HCT116 (cell line): ENCODE results near the gene TCP11. TPM values are rescaled to one million over a fixed set of nuclear protein-coding genes. Genes with fewer than 3 reads are reported as not detected.

Experiments used
- ATAC-seq: fragments of 200-7000 bp; cut with Tn5 transposase; 2 replicates; pipeline ENCODE4 v1.9.1; 2020; ENCODE audit warnings: mild to moderate bottlenecking, moderate library complexity
- BruUV-seq: library from RNA; stranded (reverse); fragments of 400-500 nt; replicated peaks from 2 replicates; lab custom pipeline; 2021; lab: Mats Ljungman, UMichigan
- CTCF ChIA-PET: fragments of 300-600 bp; sonication (Branson Sonifier 250); formaldehyde crosslinking; loops from one replicate; lab custom pipeline; 2021; ENCODE audit warnings: antibody characterized with exemption; lab: Charles Lee
- POLR2A ChIA-PET: fragments of 300-600, 350-600 bp; sonication (Branson Sonifier 250); formaldehyde crosslinking; loops from one replicate; lab custom pipeline; 2021; ENCODE audit warnings: antibody characterized with exemption; lab: Charles Lee
- RAD21 ChIA-PET, 2 experiments: fragments of 300-600 bp; sonication (Branson Sonifier 250); formaldehyde crosslinking; loops; one replicate each; lab custom pipeline; 2023; ENCODE audit warnings: low total read pairs in 2 of 2; ENCODE audit not compliant: uncharacterized antibody in 2 of 2, unreplicated experiment in 2 of 2, low non-redundant PET in 1 of 2; lab: Charles Lee
- DNase-seq: peaks from one replicate; pipeline ENCODE4 v3.0.0-alpha.2; 2010; ENCODE audit warnings: low read depth, low spot score
- H2AFZ ChIP-seq: fragments of 200-600 bp; shearing (Covaris generic), sonication (generic); 2 replicates; pipeline ENCODE4 v1.6.1; 2017; ENCODE audit warnings: low read depth, mixed run types, mixed read lengths, antibody characterized with exemption, low read length; ENCODE audit not compliant: poor library complexity, severe bottlenecking
- H3K27ac ChIP-seq: 2 replicates; pipeline ENCODE4 v1.5.1; 2012; ENCODE audit warnings: low read depth, low read length
- H3K27me3 ChIP-seq: fragments of 200-600 bp; sonication (generic); 2 replicates; pipeline ENCODE4 v1.6.1; 2016; ENCODE audit warnings: mixed run types, low read length, mixed read lengths; ENCODE audit not compliant: insufficient read depth
- H3K36me3 ChIP-seq, 2 experiments: fragments of 200-500 bp in 1 of 2; fragments of 200-600 bp in 1 of 2; sonication (Bioruptor generic) in 1 of 2; sonication (generic) in 1 of 2; 2 replicates each; pipeline versions ENCODE4 v1.5.1 to v1.6.1; 2014 to 2016; ENCODE audit warnings: low read length in 2 of 2, inconsistent platforms in 1 of 2, mixed read lengths in 1 of 2, mixed run types in 1 of 2; ENCODE audit not compliant: insufficient read depth in 2 of 2, control insufficient read depth in 1 of 2
- H3K4me1 ChIP-seq, 2 experiments: fragments of 200-600 bp in 1 of 2; sonication (generic) in 1 of 2; 2 replicates each; pipeline versions ENCODE4 v1.5.1 to v1.6.1; 2012 to 2017; ENCODE audit warnings: low read length in 2 of 2, inconsistent platforms in 1 of 2, mild to moderate bottlenecking in 1 of 2, mixed read lengths in 1 of 2, mixed run types in 1 of 2, moderate library complexity in 1 of 2; ENCODE audit not compliant: insufficient read depth in 2 of 2, control insufficient read depth in 1 of 2
- H3K4me2 ChIP-seq: fragments of 200-600 bp; sonication (generic); 2 replicates; pipeline ENCODE4 v1.6.1; 2017; ENCODE audit warnings: mixed run types, low read length, mixed read lengths
- H3K4me3 ChIP-seq, 2 experiments: fragments of 200-600 bp in 1 of 2; sonication (generic) in 1 of 2; replicated peaks in 1 of 2; 2 replicates each; pipeline ENCODE4 v1.5.1; 2011 to 2016; ENCODE audit warnings: low read length in 2 of 2, control low read depth in 1 of 2, low read depth in 1 of 2, mild to moderate bottlenecking in 1 of 2, mixed read lengths in 1 of 2, mixed run types in 1 of 2
- H3K79me2 ChIP-seq: fragments of 200-600 bp; sonication (generic); 2 replicates; pipeline ENCODE4 v1.6.1; 2017; ENCODE audit warnings: mild to moderate bottlenecking, mixed run types, low read length, moderate library complexity, mixed read lengths; ENCODE audit not compliant: insufficient read depth
- H3K9ac ChIP-seq: fragments of 200-600 bp; sonication (generic); 2 replicates; pipeline ENCODE4 v1.6.1; 2016; ENCODE audit warnings: low read length, mixed read lengths
- H3K9me2 ChIP-seq: fragments of 200-600 bp; sonication (generic), shearing (Covaris generic); 2 replicates; pipeline ENCODE4 v1.6.1; 2017; ENCODE audit warnings: mixed run types, mild to moderate bottlenecking, moderate library complexity; ENCODE audit not compliant: insufficient read depth
- H3K9me3 ChIP-seq, 2 experiments: fragments of 200-500 bp in 1 of 2; fragments of 200-600 bp in 1 of 2; sonication (Bioruptor generic) in 1 of 2; sonication (generic) in 1 of 2; 2 replicates each; pipeline ENCODE4 v1.6.1; 2014 to 2017; ENCODE audit warnings: low read length in 2 of 2, mixed read lengths in 2 of 2, inconsistent platforms in 1 of 2, low read depth in 1 of 2, mild to moderate bottlenecking in 1 of 2, mixed run types in 1 of 2, moderate library complexity in 1 of 2; ENCODE audit not compliant: control insufficient read depth in 1 of 2, insufficient read depth in 1 of 2
- H4K20me1 ChIP-seq: fragments of 200-600 bp; sonication (generic), shearing (Covaris generic); 2 replicates; pipeline ENCODE4 v1.6.1; 2017; ENCODE audit warnings: mixed run types, mild to moderate bottlenecking, moderate library complexity; ENCODE audit not compliant: insufficient read depth
- ATF3 ChIP-seq: IDR thresholded peaks from 2 replicates; pipeline ENCODE4 v1.6.1; 2012
- CBX3 ChIP-seq: IDR thresholded peaks from 2 replicates; pipeline ENCODE4 v1.6.1; 2012; ENCODE audit warnings: low read depth
- ELF1 ChIP-seq: IDR thresholded peaks from 2 replicates; pipeline ENCODE4 v1.6.1; 2012; ENCODE audit warnings: low read depth, borderline replicate concordance
- EZH2phosphoT487 ChIP-seq: fragments of 200-600 bp; IDR thresholded peaks from 2 replicates; pipeline ENCODE4 v1.6.1; 2018; ENCODE audit warnings: antibody characterized with exemption, borderline replicate concordance
- FOSL1 ChIP-seq: IDR thresholded peaks from 2 replicates; pipeline ENCODE4 v1.6.1; 2012; ENCODE audit warnings: low read depth
- MAX ChIP-seq: IDR thresholded peaks from 2 replicates; pipeline ENCODE4 v1.6.1; 2012
- POLR2A ChIP-seq: IDR thresholded peaks from 2 replicates; pipeline ENCODE4 v1.7.0; 2011; ENCODE audit warnings: borderline replicate concordance; ENCODE audit not compliant: insufficient read depth, insufficient read length; ENCODE audit errors: extremely low read depth
- POLR2AphosphoS5 ChIP-seq: IDR thresholded peaks from 2 replicates; pipeline ENCODE4 v1.6.1; 2011; ENCODE audit warnings: mild to moderate bottlenecking, low read depth, low read length, moderate library complexity
- RAD21 ChIP-seq: IDR thresholded peaks from 2 replicates; pipeline ENCODE4 v1.6.1; 2012; ENCODE audit warnings: low read depth, mild to moderate bottlenecking
- SP1 ChIP-seq: IDR thresholded peaks from 2 replicates; pipeline ENCODE4 v1.6.1; 2012; ENCODE audit warnings: low read depth
- SRF ChIP-seq: IDR thresholded peaks from 2 replicates; pipeline ENCODE4 v1.6.1; 2012; ENCODE audit warnings: low read depth
- TCF7L2 ChIP-seq: IDR thresholded peaks from 2 replicates; pipeline ENCODE4 v1.7.0; 2011; ENCODE audit warnings: borderline replicate concordance, inconsistent platforms; ENCODE audit not compliant: insufficient read depth, insufficient read length; ENCODE audit errors: extremely low read depth
- YY1 ChIP-seq: IDR thresholded peaks from 2 replicates; pipeline ENCODE4 v1.6.1; 2011; ENCODE audit warnings: low read length, low read depth, moderate library complexity, mild to moderate bottlenecking; ENCODE audit not compliant: insufficient replicate concordance; ENCODE audit errors: extremely low read depth
- ZBTB33 ChIP-seq: IDR thresholded peaks from 2 replicates; pipeline ENCODE4 v1.6.1; 2011; ENCODE audit warnings: mild to moderate bottlenecking, low read length, moderate library complexity; ENCODE audit not compliant: insufficient replicate concordance; ENCODE audit errors: extremely low read depth
- ZFX ChIP-seq: fragments of 450-650 bp; IDR thresholded peaks from 2 replicates; pipeline ENCODE4 v1.6.1; 2017
- intact Hi-C: fragments of 100-400 bp; cut with micrococcal nuclease; formaldehyde crosslinking; loops from 2 replicates; pipeline ENCODE4 v1.10.0; 2022
- total RNA-seq: library from RNA; stranded (reverse); gene quantifications from one replicate; pipeline ENCODE4 v1.2.1, GENCODE V29; 2021; ENCODE audit not compliant: unreplicated experiment
- TF ChIP-seq, protein P1 (sequence below), 3 experiments: fragments of 200-600 bp in 1 of 3; sonication (generic) in 1 of 3; IDR thresholded peaks in 2 of 3; conservative IDR thresholded peaks in 1 of 3; 2 replicates each; pipeline ENCODE4 v1.5.1; 2012 to 2017; ENCODE audit warnings: low read depth in 2 of 3, low read length in 2 of 3, antibody characterized with exemption in 1 of 3, borderline replicate concordance in 1 of 3, control low read depth in 1 of 3, mild to moderate bottlenecking in 1 of 3, mixed read lengths in 1 of 3, mixed run types in 1 of 3, moderate library complexity in 1 of 3; ENCODE audit not compliant: insufficient read depth in 1 of 3
- TF ChIP-seq, protein P2 (sequence below): IDR thresholded peaks from 2 replicates; pipeline ENCODE4 v1.6.1; 2012; ENCODE audit warnings: low read depth

TCP11 gene
- total RNA-seq, 1 experiment from 2014 or later: not detected

DNA sequence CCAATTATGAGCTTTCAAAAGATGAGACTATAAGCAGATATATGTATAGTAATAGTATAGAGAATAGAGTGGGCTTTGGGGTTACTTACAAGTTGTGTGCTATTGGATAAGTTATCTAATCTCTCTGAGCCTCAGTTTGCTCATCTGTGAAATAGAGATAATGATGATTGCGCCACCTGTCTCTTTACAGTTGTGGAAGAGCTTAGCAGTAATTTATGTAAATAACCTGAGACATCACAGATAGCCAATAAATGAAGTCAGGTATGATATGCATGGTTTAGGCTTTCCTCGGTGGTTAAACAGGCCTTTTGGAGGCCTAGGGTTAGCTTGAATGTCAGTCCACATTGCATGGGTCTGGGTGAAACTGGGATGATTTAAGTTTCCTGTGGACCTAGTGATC lies 42.8 kb upstream of the TCP11 start:
- ATAC-seq: no peak
- intact Hi-C loops: no loop called here
- no peaks in the 10 kb centered on the region for H3K9me3 ChIP-seq

More for the DNA sequence above, 42.8 kb upstream of the TCP11 start:
- H2AFZ ChIP-seq: no peak overlapping the region
- H3K79me2 ChIP-seq: no peaks in the 10 kb centered on the region
- ChIA-PET RAD21 (no interaction called here), POLR2A (no interaction called here), CTCF (interaction anchor here (1.9 kb wide), 1 partner anchor 21 kb away, joined by 7 read pairs; no protein-coding TSS in a partner anchor)
- no peaks in the 10 kb centered on the region for H3K36me3 ChIP-seq
- no peak overlapping the region for H3K9ac ChIP-seq
- DNase-seq: no peak
- H3K27ac ChIP-seq: no peak overlapping the region
- H3K4me3 ChIP-seq: no peak overlapping the region
- peaks cover 20 to 44% of the 10 kb centered on the region in 2 experiments for H3K4me1 ChIP-seq
- no peaks in the 10 kb centered on the region for H3K27me3 ChIP-seq
- no peaks in the 10 kb centered on the region for H4K20me1 ChIP-seq
- no peak overlapping the region for H3K4me2 ChIP-seq
- no TSS peak for BruUV-seq
- no peak for TF ChIP-seq SRF
- no peak for TF ChIP-seq MAX
- TF ChIP-seq FOSL1: no peak
- TF ChIP-seq, protein P1, sequence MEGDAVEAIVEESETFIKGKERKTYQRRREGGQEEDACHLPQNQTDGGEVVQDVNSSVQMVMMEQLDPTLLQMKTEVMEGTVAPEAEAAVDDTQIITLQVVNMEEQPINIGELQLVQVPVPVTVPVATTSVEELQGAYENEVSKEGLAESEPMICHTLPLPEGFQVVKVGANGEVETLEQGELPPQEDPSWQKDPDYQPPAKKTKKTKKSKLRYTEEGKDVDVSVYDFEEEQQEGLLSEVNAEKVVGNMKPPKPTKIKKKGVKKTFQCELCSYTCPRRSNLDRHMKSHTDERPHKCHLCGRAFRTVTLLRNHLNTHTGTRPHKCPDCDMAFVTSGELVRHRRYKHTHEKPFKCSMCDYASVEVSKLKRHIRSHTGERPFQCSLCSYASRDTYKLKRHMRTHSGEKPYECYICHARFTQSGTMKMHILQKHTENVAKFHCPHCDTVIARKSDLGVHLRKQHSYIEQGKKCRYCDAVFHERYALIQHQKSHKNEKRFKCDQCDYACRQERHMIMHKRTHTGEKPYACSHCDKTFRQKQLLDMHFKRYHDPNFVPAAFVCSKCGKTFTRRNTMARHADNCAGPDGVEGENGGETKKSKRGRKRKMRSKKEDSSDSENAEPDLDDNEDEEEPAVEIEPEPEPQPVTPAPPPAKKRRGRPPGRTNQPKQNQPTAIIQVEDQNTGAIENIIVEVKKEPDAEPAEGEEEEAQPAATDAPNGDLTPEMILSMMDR (IDR thresholded peaks at IDR 0.05 in 2 of 3, conservative IDR thresholded peaks at IDR 0.05 in 1 of 3; ENCODE audit: borderline replicate concordance in 1 of 3, insufficient read depth in 1 of 3, low read depth in 2 of 3, low read length in 2 of 3): no peak
- no peak for TF ChIP-seq EZH2phosphoT487
- no peak for TF ChIP-seq POLR2A
- TF ChIP-seq SP1: no peak
- TF ChIP-seq, protein P2, sequence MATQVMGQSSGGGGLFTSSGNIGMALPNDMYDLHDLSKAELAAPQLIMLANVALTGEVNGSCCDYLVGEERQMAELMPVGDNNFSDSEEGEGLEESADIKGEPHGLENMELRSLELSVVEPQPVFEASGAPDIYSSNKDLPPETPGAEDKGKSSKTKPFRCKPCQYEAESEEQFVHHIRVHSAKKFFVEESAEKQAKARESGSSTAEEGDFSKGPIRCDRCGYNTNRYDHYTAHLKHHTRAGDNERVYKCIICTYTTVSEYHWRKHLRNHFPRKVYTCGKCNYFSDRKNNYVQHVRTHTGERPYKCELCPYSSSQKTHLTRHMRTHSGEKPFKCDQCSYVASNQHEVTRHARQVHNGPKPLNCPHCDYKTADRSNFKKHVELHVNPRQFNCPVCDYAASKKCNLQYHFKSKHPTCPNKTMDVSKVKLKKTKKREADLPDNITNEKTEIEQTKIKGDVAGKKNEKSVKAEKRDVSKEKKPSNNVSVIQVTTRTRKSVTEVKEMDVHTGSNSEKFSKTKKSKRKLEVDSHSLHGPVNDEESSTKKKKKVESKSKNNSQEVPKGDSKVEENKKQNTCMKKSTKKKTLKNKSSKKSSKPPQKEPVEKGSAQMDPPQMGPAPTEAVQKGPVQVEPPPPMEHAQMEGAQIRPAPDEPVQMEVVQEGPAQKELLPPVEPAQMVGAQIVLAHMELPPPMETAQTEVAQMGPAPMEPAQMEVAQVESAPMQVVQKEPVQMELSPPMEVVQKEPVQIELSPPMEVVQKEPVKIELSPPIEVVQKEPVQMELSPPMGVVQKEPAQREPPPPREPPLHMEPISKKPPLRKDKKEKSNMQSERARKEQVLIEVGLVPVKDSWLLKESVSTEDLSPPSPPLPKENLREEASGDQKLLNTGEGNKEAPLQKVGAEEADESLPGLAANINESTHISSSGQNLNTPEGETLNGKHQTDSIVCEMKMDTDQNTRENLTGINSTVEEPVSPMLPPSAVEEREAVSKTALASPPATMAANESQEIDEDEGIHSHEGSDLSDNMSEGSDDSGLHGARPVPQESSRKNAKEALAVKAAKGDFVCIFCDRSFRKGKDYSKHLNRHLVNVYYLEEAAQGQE: no peak
- no peak for TF ChIP-seq ZBTB33
- no peak for TF ChIP-seq CBX3
- TF ChIP-seq POLR2AphosphoS5: no peak
- TF ChIP-seq TCF7L2: no peak
- no peak for TF ChIP-seq ELF1
- TF ChIP-seq RAD21: no peak
- TF ChIP-seq YY1: no peak
- no peak for TF ChIP-seq ZFX
- TF ChIP-seq ATF3: no peak
- no peaks in the 10 kb centered on the region for H3K9me2 ChIP-seq
